ENCODE results near the gene SF3A2.

Gene SF3A2

GRCh38 chr19:2210987-2211740 lies 25.5 kb upstream of the SF3A2 start:
- TF ChIP-seq JUND (IDR thresholded peaks at IDR 0.05; ENCODE audit: low read depth): no peak
- in situ Hi-C loops (cut with HindIII; ENCODE audit: low pct_unique_long_range_greater_than_20kb, low sequenced_read_pairs): no loop called here
- DNase-seq (ENCODE audit: low read depth in 1 of 2, low spot score in 1 of 2): no peak

GRCh38 chr19:2212861-2213711 lies 23.5 kb upstream of the SF3A2 start:
- DNase-seq (ENCODE audit: low read depth in 1 of 2, low spot score in 1 of 2): no peak
- TF ChIP-seq JUND (IDR thresholded peaks at IDR 0.05; ENCODE audit: low read depth): no peak
- in situ Hi-C loops (cut with HindIII; ENCODE audit: low pct_unique_long_range_greater_than_20kb, low sequenced_read_pairs): no loop called here

- no peak for TF ChIP-seq JUND (IDR thresholded peaks at IDR 0.05; ENCODE audit: low read depth)
- in situ Hi-C loops (cut with HindIII; ENCODE audit: low pct_unique_long_range_greater_than_20kb, low sequenced_read_pairs): no loop called here
Measured at GRCh38 chr19:2213799-2214198, 22.8 kb upstream of the SF3A2 start.

GRCh38 chr19:2214251-2214650 lies 22.4 kb upstream of the SF3A2 start:
- TF ChIP-seq JUND (IDR thresholded peaks at IDR 0.05; ENCODE audit: low read depth): no peak
- in situ Hi-C loops (cut with HindIII; ENCODE audit: low pct_unique_long_range_greater_than_20kb, low sequenced_read_pairs): no loop called here
- DNase-seq (ENCODE audit: low read depth in 1 of 2, low spot score in 1 of 2): no peak

More at GRCh38 chr19:2213799-2214198, 22.8 kb upstream of the SF3A2 start:
- DNase-seq (ENCODE audit: low read depth in 1 of 2, low spot score in 1 of 2): no peak

- TF ChIP-seq JUND (IDR thresholded peaks at IDR 0.05; ENCODE audit: low read depth): no peak
- in situ Hi-C loops (cut with HindIII; ENCODE audit: low pct_unique_long_range_greater_than_20kb, low sequenced_read_pairs): no loop called here
- no peak for DNase-seq (ENCODE audit: low read depth in 1 of 2, low spot score in 1 of 2)
Measured at GRCh38 chr19:2215281-2215751, 21.3 kb upstream of the SF3A2 start.

- in situ Hi-C loops (cut with HindIII; ENCODE audit: low pct_unique_long_range_greater_than_20kb, low sequenced_read_pairs): no loop called here
- no peak for TF ChIP-seq JUND (IDR thresholded peaks at IDR 0.05; ENCODE audit: low read depth)
- no peak for DNase-seq (ENCODE audit: low read depth in 1 of 2, low spot score in 1 of 2)
Measured at GRCh38 chr19:2216361-2217225, 20.0 kb upstream of the SF3A2 start.

- no peak for TF ChIP-seq JUND (IDR thresholded peaks at IDR 0.05; ENCODE audit: low read depth)
- DNase-seq (ENCODE audit: low read depth in 1 of 2, low spot score in 1 of 2): no peak
- in situ Hi-C loops (cut with HindIII; ENCODE audit: low pct_unique_long_range_greater_than_20kb, low sequenced_read_pairs): no loop called here
Measured at GRCh38 chr19:2217591-2217990, 19.0 kb upstream of the SF3A2 start.

GRCh38 chr19:2219726-2220125 lies 16.9 kb upstream of the SF3A2 start:
- DNase-seq (ENCODE audit: low read depth in 1 of 2, low spot score in 1 of 2): no peak
- TF ChIP-seq JUND (IDR thresholded peaks at IDR 0.05; ENCODE audit: low read depth): no peak
- in situ Hi-C loops (cut with HindIII; ENCODE audit: low pct_unique_long_range_greater_than_20kb, low sequenced_read_pairs): no loop called here

- TF ChIP-seq JUND (IDR thresholded peaks at IDR 0.05; ENCODE audit: low read depth): no peak
- in situ Hi-C loops (cut with HindIII; ENCODE audit: low pct_unique_long_range_greater_than_20kb, low sequenced_read_pairs): no loop called here
- no peak for DNase-seq (ENCODE audit: low read depth in 1 of 2, low spot score in 1 of 2)
Measured at GRCh38 chr19:2221250-2221831, 15.3 kb upstream of the SF3A2 start.

- in situ Hi-C loops (cut with HindIII; ENCODE audit: low pct_unique_long_range_greater_than_20kb, low sequenced_read_pairs): no loop called here
- DNase-seq (ENCODE audit: low read depth in 1 of 2, low spot score in 1 of 2): no peak
- TF ChIP-seq JUND (IDR thresholded peaks at IDR 0.05; ENCODE audit: low read depth): no peak
Measured at GRCh38 chr19:2221918-2222317, 14.7 kb upstream of the SF3A2 start.

- in situ Hi-C loops (cut with HindIII; ENCODE audit: low pct_unique_long_range_greater_than_20kb, low sequenced_read_pairs): no loop called here
- TF ChIP-seq JUND (IDR thresholded peaks at IDR 0.05; ENCODE audit: low read depth): no peak
Measured at GRCh38 chr19:2223391-2223790, 13.2 kb upstream of the SF3A2 start.

GRCh38 chr19:2223959-2224358 lies 12.7 kb upstream of the SF3A2 start:
- in situ Hi-C loops (cut with HindIII; ENCODE audit: low pct_unique_long_range_greater_than_20kb, low sequenced_read_pairs): no loop called here
- no peak for TF ChIP-seq JUND (IDR thresholded peaks at IDR 0.05; ENCODE audit: low read depth)

More at GRCh38 chr19:2223391-2223790, 13.2 kb upstream of the SF3A2 start:
- no peak for DNase-seq (ENCODE audit: low read depth in 1 of 2, low spot score in 1 of 2)

More at GRCh38 chr19:2223959-2224358, 12.7 kb upstream of the SF3A2 start:
- DNase-seq (ENCODE audit: low read depth in 1 of 2, low spot score in 1 of 2): no peak
